Measurements from ENCODE around the gene SLCO1A2.

The SLCO1A2 gene

GRCh38 chr12:21276826-21277225 lies 57.9 kb downstream of the SLCO1A2 start:
- no peak for DNase-seq (ENCODE audit: low read depth)
- TF ChIP-seq MYC (IDR thresholded peaks at IDR 0.05; ENCODE audit: low read depth, low read length) (no peak), CTCF (IDR thresholded peaks at IDR 0.05; ENCODE audit: low read depth, low read length) (no peak), MAX (IDR thresholded peaks at IDR 0.05; ENCODE audit: low read depth, low read length) (no peak), POLR2A (IDR thresholded peaks at IDR 0.05; ENCODE audit: extremely low read depth, insufficient read length) (no peak)
- no peak overlapping the region for H3K4me3 ChIP-seq (ENCODE audit: low read depth, low read length)

- TF ChIP-seq MYC (IDR thresholded peaks at IDR 0.05; ENCODE audit: low read depth, low read length) (no peak), CTCF (IDR thresholded peaks at IDR 0.05; ENCODE audit: low read depth, low read length) (no peak), POLR2A (IDR thresholded peaks at IDR 0.05; ENCODE audit: extremely low read depth, insufficient read length) (no peak), MAX (IDR thresholded peaks at IDR 0.05; ENCODE audit: low read depth, low read length) (no peak)
- DNase-seq (ENCODE audit: low read depth): peak; percentile 63
- H3K4me3 ChIP-seq (ENCODE audit: low read depth, low read length): no peak overlapping the region
These were observed 68.8 kb downstream of the SLCO1A2 start for GRCh38 chr12:21265932-21266331.

GRCh38 chr12:21264232-21264631 lies 70.5 kb downstream of the SLCO1A2 start:
- no peak overlapping the region for H3K4me3 ChIP-seq (ENCODE audit: low read depth, low read length)
- no peak for TF ChIP-seq MAX (IDR thresholded peaks at IDR 0.05; ENCODE audit: low read depth, low read length)
- no peak for TF ChIP-seq CTCF (IDR thresholded peaks at IDR 0.05; ENCODE audit: low read depth, low read length)
- TF ChIP-seq MYC (IDR thresholded peaks at IDR 0.05; ENCODE audit: low read depth, low read length): no peak
- no peak for TF ChIP-seq POLR2A (IDR thresholded peaks at IDR 0.05; ENCODE audit: extremely low read depth, insufficient read length)
- DNase-seq (ENCODE audit: low read depth): no peak

GRCh38 chr12:21257172-21257571 lies 77.5 kb downstream of the SLCO1A2 start:
- H3K4me3 ChIP-seq (ENCODE audit: low read depth, low read length): no peak overlapping the region
- TF ChIP-seq POLR2A (IDR thresholded peaks at IDR 0.05; ENCODE audit: extremely low read depth, insufficient read length) (no peak), MYC (IDR thresholded peaks at IDR 0.05; ENCODE audit: low read depth, low read length) (no peak), MAX (IDR thresholded peaks at IDR 0.05; ENCODE audit: low read depth, low read length) (no peak), CTCF (IDR thresholded peaks at IDR 0.05; ENCODE audit: low read depth, low read length) (no peak)
- no peak for DNase-seq (ENCODE audit: low read depth)

GRCh38 chr12:21252070-21252469 lies 82.6 kb downstream of the SLCO1A2 start:
- no peak for DNase-seq (ENCODE audit: low read depth)
- H3K4me3 ChIP-seq (ENCODE audit: low read depth, low read length): no peak overlapping the region
- TF ChIP-seq MAX (IDR thresholded peaks at IDR 0.05; ENCODE audit: low read depth, low read length) (no peak), CTCF (IDR thresholded peaks at IDR 0.05; ENCODE audit: low read depth, low read length) (no peak), MYC (IDR thresholded peaks at IDR 0.05; ENCODE audit: low read depth, low read length) (no peak), POLR2A (IDR thresholded peaks at IDR 0.05; ENCODE audit: extremely low read depth, insufficient read length) (no peak)

GRCh38 chr12:21248679-21249078 lies 86.0 kb downstream of the SLCO1A2 start:
- no peak for TF ChIP-seq MYC (IDR thresholded peaks at IDR 0.05; ENCODE audit: low read depth, low read length)
- TF ChIP-seq POLR2A (IDR thresholded peaks at IDR 0.05; ENCODE audit: extremely low read depth, insufficient read length): no peak
- no peak for TF ChIP-seq MAX (IDR thresholded peaks at IDR 0.05; ENCODE audit: low read depth, low read length)
- peak; percentile 10 for TF ChIP-seq CTCF (IDR thresholded peaks at IDR 0.05; ENCODE audit: low read depth, low read length)
- peak; percentile 44 for DNase-seq (ENCODE audit: low read depth)
- H3K4me3 ChIP-seq (ENCODE audit: low read depth, low read length): no peak overlapping the region
